ENCODE measurements around the gene WIPI1.
A peak's percentile ranks its signal among the peaks of the same experiment; 100 is the strongest.
"Not testable (repeated sequence)": the region's sequence is repeated elsewhere in the genome, so short reads cannot be mapped to it uniquely, and the experiment has no call there.

Gene WIPI1

GRCh38 chr17:68437979-68438822 lies 19.1 kb downstream of the WIPI1 start:
- DNase-seq (ENCODE audit: low read depth): no peak

DNA sequence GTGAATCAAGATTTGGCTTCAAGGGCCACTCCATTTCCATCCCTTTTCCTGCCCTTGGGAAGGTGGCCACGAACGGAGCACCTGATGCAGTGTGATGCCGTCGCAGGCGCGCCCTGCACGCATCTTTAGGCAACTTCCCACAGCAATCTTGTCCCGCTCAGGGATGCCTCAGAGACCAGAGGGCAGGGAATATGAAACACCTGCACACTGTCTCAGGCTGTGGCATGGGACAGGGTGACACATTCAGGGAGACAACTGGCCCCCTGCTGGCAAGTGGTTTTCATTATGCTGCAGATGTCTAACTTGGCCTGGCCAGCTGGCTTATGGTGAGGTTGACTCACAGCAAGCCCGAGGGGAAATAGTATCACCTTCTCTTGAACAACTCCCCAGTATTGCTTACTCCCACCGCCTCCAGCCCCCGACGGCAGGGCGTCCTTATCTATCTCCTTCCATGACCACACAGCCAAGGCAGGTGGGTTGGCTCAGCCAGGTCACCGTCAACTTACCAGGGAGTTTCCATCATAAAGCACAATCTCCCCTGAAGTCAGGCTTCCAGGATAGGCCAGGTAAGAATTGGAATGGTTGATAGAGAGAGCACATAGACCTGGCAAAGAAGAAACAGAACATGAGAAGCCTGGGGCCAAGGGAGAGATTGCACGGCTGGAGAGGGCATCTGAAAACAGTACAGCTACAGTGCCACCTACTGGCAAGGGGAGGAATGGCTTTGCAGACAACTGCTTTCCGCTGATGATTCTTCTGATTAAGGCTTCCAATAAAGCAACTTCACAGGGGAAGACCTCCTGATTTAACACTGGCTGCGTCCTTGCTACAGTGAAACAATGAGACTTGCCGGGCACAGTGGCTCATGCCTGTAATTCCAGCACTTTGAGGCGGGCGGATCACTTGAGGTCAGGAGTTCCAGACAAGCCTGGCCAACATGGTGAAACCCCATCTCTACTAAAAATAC lies 21.1 kb downstream of the WIPI1 start:
- peak; percentile 62 for DNase-seq (ENCODE audit: low read depth)

- no peak for DNase-seq (ENCODE audit: low read depth)
These were observed 21.9 kb downstream of the WIPI1 start for GRCh38 chr17:68435361-68435760.

- DNase-seq (ENCODE audit: low read depth): no peak
These were observed 23.3 kb downstream of the WIPI1 start for GRCh38 chr17:68433911-68434508.

- no peak for DNase-seq (ENCODE audit: low read depth)
These were observed 24.1 kb downstream of the WIPI1 start for GRCh38 chr17:68433211-68433610.

- DNase-seq (ENCODE audit: low read depth): no peak
These were observed 25.0 kb downstream of the WIPI1 start for GRCh38 chr17:68432086-68432864.

- DNase-seq (ENCODE audit: low read depth): no peak
These were observed 25.6 kb downstream of the WIPI1 start for GRCh38 chr17:68431661-68432071.

GRCh38 chr17:68431045-68431608 lies 26.2 kb downstream of the WIPI1 start:
- DNase-seq (ENCODE audit: low read depth): no peak

GRCh38 chr17:68429881-68430280 lies 27.4 kb downstream of the WIPI1 start:
- DNase-seq (ENCODE audit: low read depth): no peak

- no peak for DNase-seq (ENCODE audit: low read depth)
These were observed 28.7 kb downstream of the WIPI1 start for GRCh38 chr17:68428498-68429172.

DNA sequence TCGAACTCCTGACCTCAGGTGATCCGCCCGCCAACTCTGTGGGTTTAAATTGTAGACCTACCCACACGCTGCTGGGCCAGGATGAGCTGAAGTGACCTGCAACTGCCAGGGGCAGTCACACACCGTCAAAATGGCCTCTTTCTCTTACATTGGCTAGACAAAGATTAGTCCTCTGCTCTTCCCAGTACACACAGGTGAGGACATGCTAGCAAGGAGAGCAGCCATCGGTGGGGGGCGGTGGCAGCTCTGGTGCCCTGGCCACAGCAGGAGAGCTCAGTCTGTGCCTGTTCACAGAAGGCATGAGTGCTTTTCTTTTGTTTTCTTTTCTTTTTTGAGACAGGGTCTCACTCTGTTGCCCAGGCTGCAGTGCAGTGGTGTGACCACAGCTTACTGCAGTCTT lies 29.7 kb downstream of the WIPI1 start:
- DNase-seq (ENCODE audit: low read depth): no peak

DNA sequence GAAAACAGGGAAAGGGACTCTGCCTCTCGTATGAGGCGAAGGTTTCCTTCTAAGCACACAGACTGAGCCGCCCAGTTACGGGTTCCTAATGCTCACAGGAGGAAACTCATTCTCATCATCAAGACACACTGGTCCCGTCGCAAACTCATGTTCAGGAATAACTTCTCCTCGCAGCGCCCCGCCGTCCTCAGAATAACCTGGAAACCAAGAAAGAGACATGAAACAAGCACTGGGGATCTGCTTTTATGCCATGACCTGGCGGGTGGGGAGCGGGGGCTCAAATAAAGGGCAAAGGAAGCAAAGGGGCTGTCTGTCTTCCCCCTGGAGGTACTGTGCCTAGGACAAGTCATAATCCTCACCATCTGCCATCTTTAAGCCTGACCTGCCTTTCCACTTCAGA lies 31.3 kb downstream of the WIPI1 start:
- no peak for DNase-seq (ENCODE audit: low read depth)

- DNase-seq (ENCODE audit: low read depth): no peak
These were observed 32.4 kb downstream of the WIPI1 start for GRCh38 chr17:68424861-68425260.

GRCh38 chr17:68424203-68424602 lies 33.1 kb downstream of the WIPI1 start:
- no peak for DNase-seq (ENCODE audit: low read depth)

- no peak for DNase-seq (ENCODE audit: low read depth)
These were observed 34.0 kb downstream of the WIPI1 start for GRCh38 chr17:68423251-68423650.

- no peak for DNase-seq (ENCODE audit: low read depth)
These were observed 34.5 kb downstream of the WIPI1 start for GRCh38 chr17:68422821-68423220.

GRCh38 chr17:68421486-68421885 lies 35.8 kb downstream of the WIPI1 start:
- no peak for DNase-seq (ENCODE audit: low read depth)

DNA sequence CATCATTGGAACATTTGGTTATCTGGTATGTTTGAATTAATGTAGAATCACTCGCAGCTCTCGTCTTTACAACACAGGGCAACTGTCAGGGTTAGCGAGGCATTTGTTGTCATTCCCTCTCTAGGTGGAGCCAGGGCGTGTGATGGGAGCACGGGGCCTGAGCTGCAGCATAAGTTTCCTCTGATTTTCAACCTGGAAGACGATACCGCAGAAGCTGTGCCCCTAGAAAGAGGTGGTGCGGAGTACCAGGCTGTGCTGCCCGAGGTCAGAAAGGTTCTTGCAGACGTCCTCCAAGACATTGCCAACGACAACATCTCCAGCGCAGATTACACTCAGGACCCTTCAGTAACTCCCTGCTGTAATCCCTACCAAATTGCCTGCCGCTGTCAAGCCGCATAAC lies 37.2 kb downstream of the WIPI1 start:
- no peak for DNase-seq (ENCODE audit: low read depth)

- DNase-seq (ENCODE audit: low read depth): no peak
These were observed 38.4 kb downstream of the WIPI1 start for GRCh38 chr17:68418876-68419275.

DNA sequence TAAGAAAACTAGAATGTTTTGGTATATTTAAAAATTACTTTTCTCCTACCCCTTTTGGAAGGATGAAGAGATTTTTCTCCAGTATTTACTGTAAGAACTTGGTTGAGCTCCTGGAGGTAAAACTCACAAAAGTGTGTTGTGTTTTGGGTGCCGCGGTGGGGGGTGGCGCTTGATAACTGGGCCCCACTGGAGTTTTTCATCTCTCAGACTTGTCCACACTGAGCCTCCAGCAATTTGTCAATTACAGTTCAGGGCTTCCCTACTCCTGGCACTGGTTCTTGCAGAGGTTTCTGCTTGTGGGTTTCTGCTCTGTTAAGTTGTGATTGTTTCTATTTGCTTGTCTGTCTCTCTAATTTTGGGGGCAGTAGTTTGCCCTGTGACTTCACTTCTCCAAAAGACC lies 40.0 kb downstream of the WIPI1 start:
- no peak for DNase-seq (ENCODE audit: low read depth)

GRCh38 chr17:68414901-68415300 lies 42.4 kb downstream of the WIPI1 start:
- not testable (repeated sequence) for DNase-seq (ENCODE audit: low read depth)

Measured in T-helper 22 cell (primary cell).